SW480 (cell line): ENCODE data around the gene RB1.
"Not testable (repeated sequence)": the region's sequence is repeated elsewhere in the genome, so short reads cannot be mapped to it uniquely, and the experiment has no call there.

Experiments used
- DNase-seq: peaks from one replicate; pipeline ENCODE4 v3.0.0-alpha.2; 2016; ENCODE audit warnings: low spot score

Gene RB1

DNA sequence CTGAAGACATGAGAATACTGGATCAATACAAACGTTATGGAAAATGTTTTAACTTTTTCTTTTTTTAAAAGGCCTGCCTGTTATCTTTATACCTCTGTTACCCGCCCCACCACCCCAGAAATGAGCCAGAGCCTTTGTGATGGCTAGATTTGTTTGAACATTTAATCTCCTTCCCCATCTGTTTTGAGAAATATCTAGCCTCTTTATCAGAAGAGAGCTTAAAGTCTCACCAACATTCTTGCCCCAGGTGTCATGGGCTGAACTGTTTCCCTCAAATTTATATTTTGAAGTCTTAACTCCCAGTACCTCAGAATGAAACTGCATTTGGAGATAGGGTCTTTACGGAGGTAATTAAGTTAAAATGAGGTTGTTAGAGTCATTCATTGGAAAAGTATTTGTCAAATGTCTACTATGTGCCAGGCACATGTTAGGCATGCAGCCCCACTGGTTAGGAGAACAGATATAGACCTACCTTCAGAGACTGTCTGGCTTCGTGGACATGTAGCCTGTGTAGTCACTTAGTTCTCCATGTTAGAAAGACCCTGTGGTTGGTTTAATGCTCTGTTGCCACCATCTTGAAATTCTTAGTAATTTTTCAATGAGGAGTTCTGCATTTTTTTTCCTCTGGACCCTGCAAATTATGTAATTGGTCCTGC, 6.3 kb upstream of the RB1 start:
- DNase-seq = no peak

DNA sequence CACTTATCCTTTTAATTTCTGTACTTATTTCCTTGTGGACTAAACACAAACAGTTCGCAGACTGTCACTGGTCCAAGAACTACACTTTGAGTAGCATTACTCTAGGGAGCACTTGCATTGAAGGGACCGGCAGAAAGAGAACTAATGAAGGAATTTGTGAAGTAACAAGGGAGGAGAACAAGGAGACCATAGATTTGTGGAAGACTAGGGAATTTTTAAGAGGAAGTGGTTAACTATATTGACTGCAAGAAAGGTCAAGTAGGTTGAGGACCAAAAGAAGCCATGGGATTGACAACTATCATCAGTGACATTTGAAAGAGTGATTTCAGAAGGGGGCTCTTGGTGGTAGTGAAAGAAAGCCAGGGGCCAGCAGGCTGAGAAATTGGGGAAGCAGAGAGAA, 4.0 kb upstream of the RB1 start:
- DNase-seq = no peak

DNA sequence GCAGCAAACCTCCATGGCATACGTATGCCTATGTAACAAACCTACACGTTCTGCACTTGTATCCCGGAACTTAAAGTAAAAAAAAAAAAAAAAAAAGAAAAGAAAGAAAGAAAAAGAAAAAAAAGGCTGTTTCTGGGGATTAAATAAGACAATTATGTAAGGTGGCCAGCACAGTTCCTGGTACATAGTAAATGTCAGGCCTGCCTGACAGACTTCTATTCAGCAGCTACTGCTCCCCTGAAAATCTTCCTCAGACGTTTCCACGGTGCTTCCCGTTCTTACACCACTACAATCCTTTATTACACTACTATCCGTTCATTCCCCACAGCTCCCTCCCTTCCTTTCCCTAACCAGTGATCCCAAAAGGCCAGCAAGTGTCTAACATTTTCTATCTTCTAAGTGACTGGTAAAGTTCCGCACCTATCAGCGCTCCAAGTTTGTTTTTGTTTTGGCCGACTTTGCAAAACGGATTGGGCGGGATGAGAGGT, 636 bp upstream of the RB1 start:
- no peak for DNase-seq

DNA sequence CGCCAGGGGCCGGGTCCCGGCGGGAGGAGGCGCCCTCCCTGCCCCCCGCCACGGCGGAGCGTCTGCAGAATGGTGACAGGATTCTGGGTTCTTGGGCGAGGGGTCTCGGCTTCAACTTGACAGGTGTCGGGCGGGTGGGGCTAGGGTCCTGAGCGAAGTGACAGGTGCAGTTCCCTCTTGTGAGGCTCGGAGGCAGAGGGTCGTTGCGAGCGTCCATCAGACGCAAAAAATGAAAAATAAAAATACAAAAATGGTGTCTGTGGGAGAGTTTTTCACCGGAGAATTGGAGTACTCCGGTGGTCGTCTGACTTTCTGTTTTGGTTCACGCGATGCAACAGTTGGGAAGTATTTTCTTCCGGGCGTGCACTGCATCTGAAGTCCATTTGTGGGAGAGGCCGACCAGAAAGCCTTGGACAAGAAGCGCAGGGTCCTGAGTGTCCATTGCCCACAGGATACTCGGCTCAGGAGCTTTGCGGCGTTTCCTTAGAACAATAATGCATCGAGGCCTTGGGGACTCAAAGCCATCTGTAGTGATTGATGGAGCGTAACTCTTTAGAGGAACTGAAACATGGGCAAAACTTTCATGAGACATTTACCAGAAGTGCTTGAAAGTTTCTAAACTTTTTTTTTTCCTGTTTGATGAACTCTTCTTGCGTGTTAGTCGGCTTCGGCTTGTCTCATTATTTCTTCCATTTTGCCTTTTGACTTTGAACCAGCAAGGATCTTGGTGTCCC, 759 bp downstream of the RB1 start:
- peak; percentile 57 for DNase-seq

DNA sequence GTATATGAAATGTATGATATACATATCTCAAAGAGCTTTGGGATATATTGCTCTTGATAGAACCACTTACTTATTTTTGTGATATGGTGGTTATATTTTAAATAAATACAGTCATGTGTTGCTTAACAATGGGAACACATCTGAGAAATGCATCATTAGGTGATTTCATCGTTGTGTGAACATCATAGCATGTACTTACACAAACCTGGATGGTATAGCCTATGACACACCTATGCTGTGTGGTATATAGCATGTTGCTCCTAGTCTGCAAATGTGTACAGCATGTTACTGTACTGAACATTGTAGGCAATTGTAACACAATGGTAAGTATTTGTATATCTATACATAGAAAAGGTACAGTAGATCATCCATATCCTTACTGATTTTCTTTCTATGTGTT, 7.7 kb downstream of the RB1 start:
- no peak for DNase-seq

DNA sequence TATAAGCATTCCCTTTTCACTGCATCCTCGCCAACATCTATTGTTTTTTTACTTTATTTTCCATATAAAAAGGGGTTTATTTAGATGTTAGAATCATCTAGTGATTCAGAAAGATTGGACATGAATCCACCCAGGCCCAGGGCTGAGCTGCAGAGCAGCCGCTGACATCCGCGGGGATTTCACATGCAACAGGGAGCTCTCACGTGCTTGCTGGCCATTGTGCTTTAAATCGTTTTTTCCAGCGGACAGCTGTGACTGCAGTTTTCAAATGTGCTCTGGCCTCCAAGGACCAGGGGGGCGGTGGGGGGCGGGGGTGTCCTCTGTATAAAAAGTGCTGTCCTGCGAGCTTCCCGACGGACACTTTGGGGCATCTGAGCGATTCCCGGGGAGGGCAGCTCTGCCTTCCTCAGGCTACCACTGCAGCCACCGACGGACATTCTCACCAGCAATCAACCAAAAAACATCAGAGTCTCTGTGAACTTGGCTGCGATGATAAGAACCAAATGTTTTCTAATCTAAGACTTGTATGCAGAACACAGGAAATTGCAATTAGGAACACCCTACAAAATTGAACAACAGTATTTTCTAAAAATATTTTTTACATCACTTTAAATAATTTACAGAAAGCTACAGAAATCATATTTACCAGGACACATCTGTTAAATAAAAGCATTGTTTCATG, 12.6 kb downstream of the RB1 start:
- no peak for DNase-seq

DNA sequence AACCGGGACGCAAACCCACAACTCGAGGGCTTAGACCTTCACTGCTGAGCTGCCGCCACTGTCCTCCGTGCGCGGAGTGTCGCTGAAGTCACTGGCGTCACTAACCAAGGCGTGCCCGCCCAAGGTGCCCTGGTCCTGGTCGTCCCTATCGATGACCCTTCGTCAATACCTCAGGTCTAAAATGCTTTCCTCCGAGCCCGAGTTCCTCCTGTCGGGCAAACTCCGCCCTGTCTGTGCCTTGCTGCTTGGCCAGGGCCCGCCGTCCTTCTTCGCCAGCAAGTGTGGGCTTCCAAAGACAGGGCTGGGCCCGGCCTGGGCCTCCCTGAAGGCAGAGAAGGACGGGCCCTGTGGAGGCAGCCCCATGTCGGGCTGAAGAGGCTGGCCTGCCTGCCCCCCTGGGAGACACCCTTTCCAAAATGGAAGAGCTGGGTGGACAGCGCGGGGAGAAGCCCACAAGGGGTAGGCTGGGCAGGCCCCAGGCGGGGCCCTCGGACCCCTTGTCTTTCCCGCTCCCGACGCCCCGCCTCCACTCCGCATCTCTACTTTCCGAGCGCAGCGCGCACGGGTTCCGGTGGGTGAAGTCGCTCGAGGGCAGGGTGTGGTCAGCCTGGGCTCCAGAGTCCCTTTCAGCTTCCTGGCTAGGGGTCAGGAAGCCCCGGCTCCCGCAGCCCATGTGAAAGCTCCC, 13.4 kb downstream of the RB1 start:
- no peak for DNase-seq

DNA sequence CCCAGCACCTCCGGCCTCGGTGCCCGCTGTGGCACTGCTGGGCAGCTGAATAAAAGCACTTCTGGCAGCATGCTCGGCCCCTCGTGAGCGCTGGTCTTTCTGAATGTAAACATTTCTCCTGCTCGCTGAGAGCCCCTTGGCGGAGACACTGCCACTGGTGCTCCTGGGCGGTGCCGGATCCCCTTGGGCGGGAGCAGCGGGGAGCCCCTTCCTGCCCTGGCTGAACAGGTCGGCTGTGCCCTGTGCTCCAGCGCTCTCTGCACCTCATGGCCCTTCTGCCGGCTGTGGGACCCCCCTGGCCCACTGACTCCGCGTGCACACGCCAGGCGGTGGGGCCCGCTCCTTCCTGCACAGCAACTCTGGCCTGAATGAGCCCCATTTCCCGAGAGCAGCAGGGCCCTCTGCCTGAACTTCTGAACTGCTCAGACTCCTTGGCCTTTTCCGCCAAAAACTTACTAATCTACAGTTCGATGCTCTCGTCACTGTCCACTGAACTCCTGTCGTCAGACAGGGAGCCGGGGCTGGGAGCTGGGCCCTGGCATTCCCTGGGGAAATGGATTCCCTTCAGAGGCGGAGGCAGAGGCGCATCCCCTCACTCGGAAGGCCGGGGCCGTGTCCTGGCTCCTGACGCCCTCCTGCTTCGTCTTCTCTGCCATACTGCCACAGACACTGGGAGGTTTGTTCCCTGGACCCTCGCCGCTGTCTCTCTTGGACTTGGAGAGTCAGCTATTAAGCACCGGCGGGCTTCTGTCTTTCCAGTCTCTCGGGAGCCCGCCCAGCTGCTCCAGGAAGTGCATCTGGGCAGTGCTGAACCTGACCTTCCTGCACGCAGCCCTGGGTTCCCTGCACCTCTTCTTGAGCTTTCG, 14.2 kb downstream of the RB1 start:
- no peak for DNase-seq

DNA sequence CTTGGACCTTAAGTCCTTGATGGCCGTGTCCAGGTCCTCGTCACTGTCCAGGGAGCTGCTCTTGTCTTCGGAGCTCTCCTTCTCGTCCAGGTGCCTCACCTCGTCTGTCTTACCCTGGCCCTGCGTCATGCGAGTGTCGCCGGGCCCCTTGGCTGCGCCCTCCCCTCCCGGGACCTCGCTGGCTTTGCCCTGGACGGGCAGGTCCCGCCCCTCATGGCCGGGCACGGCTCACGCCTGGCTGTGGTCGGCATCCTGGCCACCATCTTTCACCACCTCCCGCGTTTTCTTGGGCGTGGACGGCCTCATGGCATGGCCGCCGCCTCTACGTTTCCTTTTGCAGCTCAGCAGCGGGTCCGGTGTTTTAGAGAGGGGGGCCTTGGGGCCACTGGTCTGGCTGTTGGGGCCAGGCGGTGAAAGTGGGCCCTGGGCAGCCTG, 14.8 kb downstream of the RB1 start:
- no peak for DNase-seq

DNA sequence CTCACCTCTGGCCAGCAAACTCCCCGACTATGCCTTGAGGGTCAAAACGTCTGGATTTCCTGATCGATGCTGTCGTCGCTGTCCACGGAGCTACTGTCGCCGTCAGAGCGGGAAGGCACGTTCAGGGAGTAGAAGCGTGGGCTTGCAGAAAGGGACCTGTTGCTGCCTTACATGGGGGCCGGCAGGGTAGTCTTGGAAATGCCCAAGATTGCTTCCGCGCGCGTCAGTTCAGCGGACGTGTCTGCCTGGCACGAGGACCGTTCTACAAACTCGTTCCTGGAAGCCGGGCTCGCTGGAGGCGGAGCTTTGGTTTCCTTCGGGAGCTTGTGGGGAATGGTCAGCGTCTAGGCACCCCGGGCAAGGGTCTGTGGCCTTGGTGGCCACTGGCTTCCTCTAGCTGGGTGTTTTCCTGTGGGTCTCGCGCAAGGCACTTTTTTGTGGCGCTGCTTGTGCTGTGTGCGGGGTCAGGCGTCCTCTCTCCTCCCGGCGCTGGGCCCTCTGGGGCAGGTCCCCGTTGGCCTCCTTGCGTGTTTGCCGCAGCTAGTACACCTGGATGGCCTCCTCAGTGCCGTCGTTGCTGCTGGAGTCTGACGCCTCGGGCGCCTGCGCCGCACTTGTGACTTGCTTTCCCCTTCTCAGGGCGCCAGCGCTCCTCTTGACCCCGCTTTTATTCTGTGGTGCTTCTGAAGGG, 15.4 kb downstream of the RB1 start:
- no peak for DNase-seq

DNA sequence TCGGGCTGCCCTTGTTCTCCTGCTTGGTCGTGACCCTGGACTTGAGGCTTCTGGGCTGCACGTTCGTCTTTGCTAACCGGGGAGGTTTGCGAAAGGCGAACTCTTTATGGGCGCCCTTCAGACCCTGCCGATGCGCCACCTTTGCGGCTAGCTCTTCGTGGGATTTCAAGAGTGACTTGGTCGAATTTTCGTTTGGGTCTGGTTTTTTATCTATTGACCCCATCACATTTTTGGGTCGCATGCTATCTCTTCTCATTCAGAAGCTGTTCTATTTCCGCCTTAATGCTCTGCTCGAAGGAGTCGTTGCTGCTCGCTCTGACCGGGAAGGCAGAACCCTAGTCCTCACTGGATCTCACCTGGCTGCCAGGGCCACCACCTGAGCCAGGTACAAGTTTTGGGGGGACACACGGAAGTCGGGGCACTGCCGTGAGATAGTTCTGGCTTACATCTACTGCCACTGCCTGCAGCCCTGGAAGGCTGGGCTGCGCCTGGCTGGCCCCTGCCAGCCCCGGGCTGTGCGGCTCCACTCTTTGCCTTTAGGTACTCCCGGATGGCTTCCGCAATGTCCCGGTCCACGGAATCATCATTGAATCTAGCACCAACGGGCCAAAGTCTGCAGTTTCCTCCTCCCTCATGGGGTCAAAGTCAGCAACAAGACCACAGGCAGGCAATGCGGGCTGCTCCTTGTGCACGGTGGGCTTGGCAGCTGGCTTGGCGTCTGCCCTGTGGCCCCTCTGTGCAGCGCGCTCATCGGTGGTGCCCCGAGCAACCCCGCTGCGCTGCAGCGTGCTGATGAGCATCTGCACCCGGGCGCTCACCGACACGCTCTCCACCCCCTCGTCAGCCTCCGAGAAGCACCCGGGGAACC, 16.2 kb downstream of the RB1 start:
- DNase-seq = no peak

DNA sequence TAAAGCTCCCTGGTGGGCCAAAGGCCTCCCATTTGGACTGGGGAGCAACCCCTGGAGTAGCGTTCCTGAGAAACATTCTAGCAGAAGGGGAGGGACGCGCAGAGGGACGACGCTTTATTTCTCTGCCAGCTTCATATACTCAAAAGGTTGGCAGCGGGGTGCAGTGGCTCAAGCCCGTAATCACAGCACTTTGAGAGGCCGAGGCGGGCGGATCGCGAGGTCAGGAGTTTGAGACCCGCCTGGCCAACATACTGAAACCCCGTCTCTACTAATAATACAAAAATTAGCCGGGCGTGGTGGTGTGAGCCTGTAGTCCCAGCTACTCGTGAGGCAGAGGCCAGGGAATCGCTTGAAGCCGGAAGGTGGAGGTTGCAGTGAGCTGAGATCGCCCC, 16.8 kb downstream of the RB1 start:
- no peak for DNase-seq

DNA sequence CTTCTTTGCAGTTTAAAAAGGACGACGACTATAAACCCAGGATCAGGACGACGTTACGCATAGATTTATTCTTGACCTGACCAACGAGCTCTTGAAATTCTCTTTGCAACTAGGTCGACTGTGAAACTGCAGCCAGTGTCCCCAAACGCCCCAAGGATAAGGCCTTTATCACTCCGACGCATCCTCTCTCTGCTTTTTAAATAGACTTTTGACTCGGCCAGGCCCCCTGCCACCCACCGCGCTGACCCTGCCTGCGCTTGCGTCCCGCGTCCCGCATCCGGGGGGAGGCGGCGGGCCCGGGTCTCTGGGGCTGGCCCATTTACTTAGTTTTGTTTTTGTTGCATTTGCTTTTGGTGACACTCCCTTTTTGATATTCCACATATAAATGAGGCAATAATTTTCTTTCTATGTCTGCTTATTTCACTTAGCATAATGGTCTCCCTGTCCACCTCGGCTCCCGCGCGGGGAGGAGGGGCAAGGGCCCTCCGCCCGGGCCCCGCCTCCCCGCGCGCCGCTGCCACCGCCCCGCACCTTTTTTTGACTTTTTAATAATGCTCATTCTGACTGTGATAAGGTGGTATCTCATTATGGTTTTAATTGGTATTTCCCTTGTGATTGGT, 17.4 kb downstream of the RB1 start:
- no peak for DNase-seq

DNA sequence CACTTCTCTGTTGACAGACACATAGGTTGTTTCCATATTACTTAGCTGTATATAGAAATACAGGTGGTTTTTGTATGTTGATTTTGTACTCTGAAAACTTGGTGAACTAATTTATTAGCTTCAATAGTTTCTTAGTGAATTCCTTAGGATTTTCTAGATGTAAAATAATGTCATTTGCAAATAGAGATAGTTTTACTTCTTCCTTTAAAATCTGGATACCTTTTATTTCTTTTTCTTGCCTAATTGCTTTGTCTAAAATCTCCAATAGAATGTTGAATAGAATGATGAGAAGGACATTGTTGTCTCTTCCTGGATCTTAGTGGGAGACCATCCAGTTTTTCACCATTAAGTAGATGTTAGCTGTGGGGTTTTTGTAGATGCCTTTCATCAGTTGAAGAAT, 18.7 kb downstream of the RB1 start:
- DNase-seq = no peak

DNA sequence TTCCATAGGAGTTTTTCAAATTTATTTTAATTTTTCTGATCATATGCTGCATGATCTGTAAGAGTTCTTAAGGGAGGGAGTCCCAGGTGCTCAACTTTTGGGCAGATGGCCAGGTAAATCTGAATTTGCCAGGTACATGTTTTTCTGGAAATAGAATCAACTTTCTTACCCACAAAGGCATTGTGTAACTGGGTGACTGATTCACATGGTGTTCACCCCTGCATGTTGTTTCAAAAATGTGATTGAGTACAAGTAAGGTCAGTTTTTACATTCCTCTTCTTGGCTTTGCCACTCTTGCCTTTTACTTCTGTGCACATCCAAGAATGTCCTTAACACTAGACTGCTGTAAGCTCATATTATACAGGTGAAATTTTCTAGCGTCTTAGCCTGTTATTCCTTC, 30.4 kb downstream of the RB1 start:
- no peak for DNase-seq

DNA sequence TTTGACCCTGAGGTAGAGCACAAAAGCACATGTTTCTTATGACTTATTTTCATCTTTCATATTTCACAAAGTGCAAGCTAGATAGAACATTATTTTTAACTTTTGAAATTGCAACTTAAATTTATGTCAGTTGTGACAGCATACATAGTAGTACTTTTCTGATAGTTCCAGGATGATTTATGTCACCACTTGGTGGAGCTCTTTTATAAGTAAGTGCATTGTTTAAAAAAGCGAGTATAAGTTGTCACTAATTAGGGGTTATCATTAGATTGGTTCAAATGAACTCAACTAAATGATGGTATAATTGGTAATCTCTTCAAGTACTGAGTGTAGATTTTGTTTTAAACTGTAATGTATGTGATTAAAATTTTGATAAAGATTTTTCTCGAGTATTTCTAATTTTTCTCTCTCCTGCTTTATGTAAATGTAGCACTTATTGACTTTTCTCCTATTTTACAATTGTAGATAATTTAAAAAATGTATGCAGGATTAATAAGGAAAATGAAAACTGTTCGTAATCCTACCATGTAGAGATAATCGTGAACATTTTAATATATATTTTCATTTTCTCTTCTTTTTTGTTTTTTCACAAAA, 31.1 kb downstream of the RB1 start:
- peak; percentile 38 for DNase-seq

DNA sequence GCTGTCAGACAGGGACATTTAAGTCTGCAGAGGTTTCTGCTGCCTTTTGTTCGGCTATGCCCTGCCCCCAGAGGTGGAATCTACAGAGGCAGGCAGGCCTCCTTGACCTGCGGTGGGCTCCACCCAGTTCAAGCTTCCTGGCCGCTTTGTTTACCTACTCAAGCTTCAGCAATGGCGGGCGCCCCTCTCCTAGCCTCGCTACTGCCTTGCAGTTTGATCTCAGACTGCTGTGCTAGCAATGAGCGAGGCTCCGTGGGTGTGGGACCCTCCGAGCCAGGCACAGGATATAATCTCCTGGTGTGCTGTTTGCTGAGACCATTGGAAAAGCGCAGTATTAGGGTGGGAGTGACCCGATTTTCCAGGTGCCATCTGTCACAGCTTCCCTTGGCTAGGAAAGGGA, 35.6 kb downstream of the RB1 start:
- not testable (repeated sequence) for DNase-seq

DNA sequence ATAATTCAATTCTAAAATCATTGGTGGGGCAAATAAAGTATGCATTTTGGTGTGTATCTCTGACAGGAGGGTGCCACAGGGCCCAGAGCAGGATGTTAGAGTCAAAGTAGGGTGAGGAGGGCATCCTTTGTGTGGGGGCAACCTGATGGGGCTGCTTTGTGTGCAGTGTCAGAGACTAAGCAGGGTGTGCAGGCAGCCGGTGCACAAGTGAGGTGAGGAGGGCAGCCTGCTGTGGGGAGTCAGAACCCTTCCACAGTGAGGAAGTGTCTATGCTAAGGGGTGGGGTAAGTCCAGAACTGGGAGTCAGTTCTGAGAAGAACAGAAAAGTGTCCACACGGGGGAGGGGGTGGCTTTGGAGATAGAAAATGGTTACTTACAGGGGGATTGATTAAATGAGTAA, 40.7 kb downstream of the RB1 start:
- no peak for DNase-seq

DNA sequence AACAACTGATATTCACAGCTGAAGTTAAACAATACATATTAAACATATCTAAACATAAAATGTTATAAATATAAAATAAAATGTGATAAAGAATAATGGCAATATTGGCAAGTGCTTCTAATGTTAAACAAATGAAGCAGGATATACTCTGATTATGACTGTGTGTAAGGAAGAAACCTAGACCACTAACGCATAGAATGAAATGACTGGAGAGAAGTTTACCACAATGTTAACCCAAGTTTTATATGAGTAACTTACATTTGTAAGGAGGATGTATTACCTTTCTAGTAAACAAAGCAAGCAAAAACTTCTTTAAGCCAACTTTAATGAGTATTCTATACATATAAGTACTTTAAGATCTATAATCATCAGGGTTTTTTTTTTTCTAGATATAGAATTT, 43.0 kb downstream of the RB1 start:
- no peak for DNase-seq
